HL-60 (cell line): ENCODE data around the gene SKI.

Experiments used
- DNase-seq, 2 experiments: peaks; one replicate each; pipeline ENCODE4 v3.0.0-alpha.2; 2010 to 2020; ENCODE audit warnings: low read depth in 1 of 2, low spot score in 1 of 2
- H3K27ac ChIP-seq: fragments of 250-450 bp; sonication (Bioruptor Pico); replicated peaks from 2 replicates; pipeline ENCODE4 v1.5.1; 2020; ENCODE audit warnings: mild to moderate bottlenecking, moderate library complexity
- H3K27me3 ChIP-seq: fragments of 250-450 bp; sonication (Bioruptor Pico); 2 replicates; pipeline ENCODE4 v1.5.1; 2021; ENCODE audit warnings: mild to moderate bottlenecking, moderate library complexity; ENCODE audit not compliant: insufficient read depth, poor library complexity, severe bottlenecking
- H3K4me3 ChIP-seq: replicated peaks from 2 replicates; pipeline ENCODE4 v1.5.1; 2011; ENCODE audit warnings: mild to moderate bottlenecking, control low read depth, low read length; ENCODE audit not compliant: insufficient read depth
- GABPA ChIP-seq: IDR thresholded peaks from 2 replicates; pipeline ENCODE4 v1.6.1; 2012; ENCODE audit warnings: low read depth
- POLR2AphosphoS5 ChIP-seq: IDR thresholded peaks from 2 replicates; pipeline ENCODE4 v1.6.1; 2012; ENCODE audit warnings: low read depth
- REST ChIP-seq: IDR thresholded peaks from 2 replicates; pipeline ENCODE4 v1.6.1; 2012; ENCODE audit warnings: low read depth; ENCODE audit not compliant: insufficient replicate concordance
- SPI1 ChIP-seq: IDR thresholded peaks from 2 replicates; pipeline ENCODE4 v1.6.1; 2012; ENCODE audit warnings: low read depth, mild to moderate bottlenecking, borderline replicate concordance
- TF ChIP-seq, protein P1 (sequence below): IDR thresholded peaks from one replicate; pipeline ENCODE4 v1.5.1; 2011; ENCODE audit warnings: low read length, control low read depth, inconsistent platforms; ENCODE audit not compliant: insufficient read depth

SKI gene

GRCh38 chr1:2279210-2279639 is 51.1 kb downstream of the SKI start:
- Histone ChIP-seq H3K27me3 (no peaks in the 10 kb centered on the region), H3K4me3 (no peak overlapping the region), H3K27ac (no peak overlapping the region)
- DNase-seq: no peak
- TF ChIP-seq POLR2AphosphoS5 (no peak), REST (no peak), SPI1 (no peak), GABPA (no peak)
- TF ChIP-seq, protein P1, sequence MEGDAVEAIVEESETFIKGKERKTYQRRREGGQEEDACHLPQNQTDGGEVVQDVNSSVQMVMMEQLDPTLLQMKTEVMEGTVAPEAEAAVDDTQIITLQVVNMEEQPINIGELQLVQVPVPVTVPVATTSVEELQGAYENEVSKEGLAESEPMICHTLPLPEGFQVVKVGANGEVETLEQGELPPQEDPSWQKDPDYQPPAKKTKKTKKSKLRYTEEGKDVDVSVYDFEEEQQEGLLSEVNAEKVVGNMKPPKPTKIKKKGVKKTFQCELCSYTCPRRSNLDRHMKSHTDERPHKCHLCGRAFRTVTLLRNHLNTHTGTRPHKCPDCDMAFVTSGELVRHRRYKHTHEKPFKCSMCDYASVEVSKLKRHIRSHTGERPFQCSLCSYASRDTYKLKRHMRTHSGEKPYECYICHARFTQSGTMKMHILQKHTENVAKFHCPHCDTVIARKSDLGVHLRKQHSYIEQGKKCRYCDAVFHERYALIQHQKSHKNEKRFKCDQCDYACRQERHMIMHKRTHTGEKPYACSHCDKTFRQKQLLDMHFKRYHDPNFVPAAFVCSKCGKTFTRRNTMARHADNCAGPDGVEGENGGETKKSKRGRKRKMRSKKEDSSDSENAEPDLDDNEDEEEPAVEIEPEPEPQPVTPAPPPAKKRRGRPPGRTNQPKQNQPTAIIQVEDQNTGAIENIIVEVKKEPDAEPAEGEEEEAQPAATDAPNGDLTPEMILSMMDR: no peak

DNA sequence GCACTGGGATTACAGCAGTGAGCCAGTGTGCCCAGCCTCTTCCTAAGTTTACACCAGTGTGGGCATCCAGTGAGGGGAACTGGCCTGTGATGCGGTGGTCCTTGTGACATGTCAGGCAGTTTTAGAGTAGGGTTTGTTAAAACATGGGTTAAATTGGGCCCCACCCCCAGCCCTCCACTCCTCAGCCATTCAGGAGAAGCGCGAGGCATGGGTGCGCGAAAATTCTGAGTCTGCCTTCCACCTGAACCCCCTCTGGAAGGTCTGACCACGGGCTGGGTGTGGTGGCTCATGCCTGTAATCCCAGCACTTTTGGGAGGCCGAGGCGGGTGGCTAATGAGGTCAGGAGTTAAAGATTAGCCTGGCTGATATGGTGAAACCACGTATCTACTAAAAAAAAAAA is 51.7 kb downstream of the SKI start:
- no peak overlapping the region for H3K4me3 ChIP-seq
- H3K27ac ChIP-seq: no peak overlapping the region
- DNase-seq: no peak
- H3K27me3 ChIP-seq: no peaks in the 10 kb centered on the region
- TF ChIP-seq, protein P1: no peak
- TF ChIP-seq POLR2AphosphoS5 (no peak), GABPA (no peak), REST (no peak), SPI1 (no peak)

GRCh38 chr1:2282556-2283270 is 54.6 kb downstream of the SKI start:
- Histone ChIP-seq H3K4me3 (no peak overlapping the region), H3K27me3 (no peaks in the 10 kb centered on the region), H3K27ac (no peak overlapping the region)
- TF ChIP-seq SPI1: no peak
- TF ChIP-seq GABPA: no peak
- TF ChIP-seq REST: no peak
- no peak for TF ChIP-seq POLR2AphosphoS5
- TF ChIP-seq, protein P1: no peak
- no peak for DNase-seq
